ENCODE measurements around the gene MYO16. TPM values are rescaled to one million over a fixed set of nuclear protein-coding genes. Genes with fewer than 3 reads are reported as not detected.

MYO16 gene
- polyA plus RNA-seq, 1 donor from 2014 or later, result 2.5 TPM

GRCh38 chr13:108769213-108770070 is 140.0 kb downstream of the MYO16 start:
- TF ChIP-seq CTCF (IDR thresholded peaks at IDR 0.05; ENCODE audit: poor library complexity, severe bottlenecking) (no peak), EP300 (conservative IDR thresholded peaks at IDR 0.05; ENCODE audit: poor library complexity, severe bottlenecking) (no peak), RAD21 (conservative IDR thresholded peaks at IDR 0.05) (no peak), TAF1 (IDR thresholded peaks at IDR 0.05; ENCODE audit: low read depth) (no peak), SMC3 (conservative IDR thresholded peaks at IDR 0.05; ENCODE audit: poor library complexity) (no peak), POLR2AphosphoS5 (IDR thresholded peaks at IDR 0.05) (no peak), EZH2 (IDR thresholded peaks at IDR 0.05; ENCODE audit: borderline replicate concordance, insufficient read depth, low read length, poor library complexity, severe bottlenecking) (no peak), REST (IDR thresholded peaks at IDR 0.05; ENCODE audit: borderline replicate concordance) (no peak), MXI1 (conservative IDR thresholded peaks at IDR 0.05; ENCODE audit: poor library complexity, severe bottlenecking) (no peak)
- H3K4me3 ChIP-seq (ENCODE audit: low read length), result no peak overlapping the region
- H3K36me3 ChIP-seq (ENCODE audit: insufficient read depth, low read length), result no peaks in the 10 kb centered on the region
- H3K79me2 ChIP-seq (replicated peaks; ENCODE audit: insufficient read depth, low read length), result no peaks in the 10 kb centered on the region
- no peak overlapping the region for H3K4me2 ChIP-seq (ENCODE audit: low read length)
- no peak overlapping the region for H2AFZ ChIP-seq (ENCODE audit: low read depth, low read length)
- no peaks in the 10 kb centered on the region for H4K20me1 ChIP-seq (ENCODE audit: insufficient read depth)
- H3F3A ChIP-seq (ENCODE audit: insufficient read depth, low read length, poor library complexity, severe bottlenecking), result no peaks in the 10 kb centered on the region
- H3K9me2 ChIP-seq (ENCODE audit: insufficient read depth, low read length), result no peaks in the 10 kb centered on the region
- H3K27ac ChIP-seq (ENCODE audit: low read length), result no peak overlapping the region
- no peaks in the 10 kb centered on the region for H3K27me3 ChIP-seq (ENCODE audit: insufficient read depth, low read depth, low read length)
- no peaks in the 10 kb centered on the region for H3K9me3 ChIP-seq (ENCODE audit: low read length)
- no peak overlapping the region for H3K9ac ChIP-seq (ENCODE audit: low read length)

GRCh38 chr13:108775597-108775996 is 146.2 kb downstream of the MYO16 start:
- no peaks in the 10 kb centered on the region for H3K36me3 ChIP-seq (ENCODE audit: insufficient read depth, low read length)
- no peak overlapping the region for H3K4me2 ChIP-seq (ENCODE audit: low read length)
- no peaks in the 10 kb centered on the region for H3K79me2 ChIP-seq (replicated peaks; ENCODE audit: insufficient read depth, low read length)
- H2AFZ ChIP-seq (ENCODE audit: low read depth, low read length), result no peak overlapping the region
- no peaks in the 10 kb centered on the region for H3K9me3 ChIP-seq (ENCODE audit: low read length)
- H3K4me3 ChIP-seq (ENCODE audit: low read length), result no peak overlapping the region
- TF ChIP-seq EZH2 (IDR thresholded peaks at IDR 0.05; ENCODE audit: borderline replicate concordance, insufficient read depth, low read length, poor library complexity, severe bottlenecking) (no peak), EP300 (conservative IDR thresholded peaks at IDR 0.05; ENCODE audit: poor library complexity, severe bottlenecking) (no peak), TAF1 (IDR thresholded peaks at IDR 0.05; ENCODE audit: low read depth) (no peak), CTCF (IDR thresholded peaks at IDR 0.05; ENCODE audit: poor library complexity, severe bottlenecking) (no peak), SMC3 (conservative IDR thresholded peaks at IDR 0.05; ENCODE audit: poor library complexity) (no peak), REST (IDR thresholded peaks at IDR 0.05; ENCODE audit: borderline replicate concordance) (no peak), MXI1 (conservative IDR thresholded peaks at IDR 0.05; ENCODE audit: poor library complexity, severe bottlenecking) (no peak)
- no peaks in the 10 kb centered on the region for H4K20me1 ChIP-seq (ENCODE audit: insufficient read depth)
- no peaks in the 10 kb centered on the region for H3F3A ChIP-seq (ENCODE audit: insufficient read depth, low read length, poor library complexity, severe bottlenecking)
- no peak overlapping the region for H3K27ac ChIP-seq (ENCODE audit: low read length)
- H3K9me2 ChIP-seq (ENCODE audit: insufficient read depth, low read length), result no peaks in the 10 kb centered on the region
- no peak overlapping the region for H3K9ac ChIP-seq (ENCODE audit: low read length)
- H3K27me3 ChIP-seq (ENCODE audit: insufficient read depth, low read depth, low read length), result no peaks in the 10 kb centered on the region

Measured in neural cell (in vitro differentiated cells).